Neural cell (in vitro differentiated cells): ENCODE data around the gene ATP6V0A4. TPM values are rescaled to one million over a fixed set of nuclear protein-coding genes. Genes with fewer than 3 reads are reported as not detected.

ENCODE experiments used
- H2AFZ ChIP-seq: fragments of 200-600, 300-800 bp; sonication (generic), shearing (Covaris generic); 2 replicates; pipeline ENCODE4 v1.6.0; 2014; ENCODE audit warnings: low read depth, mild to moderate bottlenecking, antibody characterized with exemption, low read length, moderate library complexity
- H3F3A ChIP-seq: fragments of 200-600 bp; shearing (Covaris generic); 2 replicates; pipeline ENCODE4 v1.6.1; 2016; ENCODE audit warnings: mild to moderate bottlenecking, moderate library complexity, mixed read lengths, antibody characterized with exemption, low read length; ENCODE audit not compliant: insufficient read depth, poor library complexity, severe bottlenecking
- H3K27ac ChIP-seq: fragments of 200-600, 300-800 bp; sonication (generic), shearing (Covaris generic); 2 replicates; pipeline ENCODE4 v1.5.1; 2014; ENCODE audit warnings: mild to moderate bottlenecking, low read length, moderate library complexity
- H3K27me3 ChIP-seq: fragments of 300-800, 200-600 bp; sonication (generic), shearing (Covaris generic); 2 replicates; pipeline ENCODE4 v1.6.0; 2014; ENCODE audit warnings: mild to moderate bottlenecking, low read depth, low read length, moderate library complexity; ENCODE audit not compliant: insufficient read depth
- H3K36me3 ChIP-seq: fragments of 300-800, 200-600 bp; sonication (generic), shearing (Covaris generic); 2 replicates; pipeline ENCODE4 v1.5.1; 2014; ENCODE audit warnings: mild to moderate bottlenecking, antibody characterized with exemption, low read length, moderate library complexity; ENCODE audit not compliant: insufficient read depth
- H3K4me2 ChIP-seq: fragments of 300-800, 200-600 bp; sonication (generic), shearing (Covaris generic); 2 replicates; pipeline ENCODE4 v1.6.0; 2014; ENCODE audit warnings: mild to moderate bottlenecking, low read length
- H3K4me3 ChIP-seq: fragments of 300-800, 200-600 bp; sonication (generic), shearing (Covaris generic); 2 replicates; pipeline ENCODE4 v1.5.1; 2014; ENCODE audit warnings: mild to moderate bottlenecking, low read length, moderate library complexity
- H3K79me2 ChIP-seq: fragments of 200-600 bp; shearing (Covaris generic); replicated peaks from 2 replicates; pipeline ENCODE4 v1.6.0; 2014; ENCODE audit warnings: mild to moderate bottlenecking, low read length, moderate library complexity; ENCODE audit not compliant: insufficient read depth
- H3K9ac ChIP-seq: fragments of 300-800, 200-600 bp; sonication (generic), shearing (Covaris generic); 2 replicates; pipeline ENCODE4 v1.6.1; 2016; ENCODE audit warnings: mild to moderate bottlenecking, low read length, mixed read lengths
- H3K9me2 ChIP-seq: fragments of 200-600 bp; shearing (Covaris generic); 2 replicates; pipeline ENCODE4 v1.6.1; 2016; ENCODE audit warnings: mild to moderate bottlenecking, low read length, mixed read lengths; ENCODE audit not compliant: insufficient read depth
- H3K9me3 ChIP-seq: fragments of 200-600, 300-800 bp; sonication (generic), shearing (Covaris generic); 2 replicates; pipeline ENCODE4 v1.6.1; 2016; ENCODE audit warnings: mild to moderate bottlenecking, mixed run types, low read length, moderate library complexity, mixed read lengths
- H4K20me1 ChIP-seq: fragments of 200-600 bp; shearing (Covaris generic); 2 replicates; pipeline ENCODE4 v1.6.1; 2016; ENCODE audit warnings: mild to moderate bottlenecking, mixed run types; ENCODE audit not compliant: insufficient read depth
- EP300 ChIP-seq: fragments of 450-650 bp; conservative IDR thresholded peaks from 2 replicates; pipeline ENCODE4 v1.6.1; 2014; ENCODE audit warnings: antibody characterized with exemption, mild to moderate bottlenecking, moderate library complexity; ENCODE audit not compliant: poor library complexity, severe bottlenecking
- EZH2 ChIP-seq: fragments of 200-600, 300-800 bp; shearing (Covaris generic), sonication (generic); IDR thresholded peaks from 2 replicates; pipeline ENCODE4 v1.6.1; 2014; ENCODE audit warnings: antibody characterized with exemption, low read length, borderline replicate concordance, mild to moderate bottlenecking; ENCODE audit not compliant: insufficient read depth, poor library complexity, severe bottlenecking
- MXI1 ChIP-seq: fragments of 450-650 bp; conservative IDR thresholded peaks from 2 replicates; pipeline ENCODE4 v1.6.1; 2014; ENCODE audit warnings: antibody characterized with exemption, mild to moderate bottlenecking; ENCODE audit not compliant: poor library complexity, severe bottlenecking
- POLR2AphosphoS5 ChIP-seq: IDR thresholded peaks from 2 replicates; pipeline ENCODE4 v1.6.1; 2012
- RAD21 ChIP-seq: fragments of 450-650 bp; conservative IDR thresholded peaks from 2 replicates; pipeline ENCODE4 v1.6.1; 2014; ENCODE audit warnings: antibody characterized with exemption, mild to moderate bottlenecking, moderate library complexity
- SMC3 ChIP-seq: fragments of 450-650 bp; conservative IDR thresholded peaks from 2 replicates; pipeline ENCODE4 v1.6.1; 2014; ENCODE audit warnings: antibody characterized with exemption, mild to moderate bottlenecking, moderate library complexity; ENCODE audit not compliant: poor library complexity
- TAF1 ChIP-seq: IDR thresholded peaks from 2 replicates; pipeline ENCODE4 v1.6.1; 2012; ENCODE audit warnings: low read depth
- polyA plus RNA-seq: library from polyadenylated mRNA; depleted of rRNA; stranded (reverse); fragments of >200 nt; gene quantifications from 2 replicates; pipeline ENCODE4 v1.2.3, GENCODE V29; 2014
- TF ChIP-seq, protein P1 (sequence below): fragments of 450-650 bp; IDR thresholded peaks from 2 replicates; pipeline ENCODE4 v1.5.1; 2014; ENCODE audit warnings: antibody characterized with exemption, mild to moderate bottlenecking, moderate library complexity; ENCODE audit not compliant: poor library complexity, severe bottlenecking
- TF ChIP-seq, protein P2 (sequence below): IDR thresholded peaks from 2 replicates; pipeline ENCODE4 v1.6.1; 2012; ENCODE audit warnings: borderline replicate concordance

The ATP6V0A4 gene
- polyA plus RNA-seq, 1 donor from 2014 or later = 0.81 TPM

DNA sequence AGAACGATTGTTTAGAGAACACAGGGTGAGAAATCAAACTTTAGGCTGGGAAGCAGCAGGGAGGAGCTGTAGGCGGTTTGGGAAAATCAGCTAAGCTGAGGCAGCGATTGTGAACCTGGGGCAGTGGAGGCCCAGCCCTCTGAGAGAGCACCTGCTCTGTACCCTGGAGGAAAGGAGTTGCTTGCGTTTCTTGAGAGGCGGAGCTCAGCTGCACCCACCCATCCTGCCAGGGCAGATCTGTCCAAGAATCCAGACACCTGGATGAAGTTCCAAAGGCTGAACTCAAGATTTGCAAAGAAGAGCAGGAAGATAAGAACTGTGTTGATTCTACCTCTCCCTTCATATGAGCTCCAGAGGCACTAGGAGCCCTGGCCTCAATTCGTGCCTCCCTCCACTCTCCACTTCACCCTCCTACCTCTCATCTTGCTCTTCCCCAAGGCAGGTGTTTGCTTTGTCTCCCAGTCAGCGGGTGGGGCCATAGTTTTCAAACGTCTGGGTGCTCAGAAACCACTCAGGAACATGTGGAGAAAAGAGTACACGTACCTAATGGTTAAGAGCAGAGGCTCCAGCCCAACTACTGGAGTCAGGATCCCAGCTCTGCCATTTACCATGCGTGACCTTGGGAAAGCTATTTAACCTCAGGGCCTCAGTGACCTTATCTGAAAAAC, 21.7 kb downstream of the ATP6V0A4 start:
- Histone ChIP-seq H4K20me1 (no peaks in the 10 kb centered on the region), H2AFZ (no peak overlapping the region), H3K4me3 (no peak overlapping the region), H3K9me2 (no peaks in the 10 kb centered on the region), H3K9ac (no peak overlapping the region), H3K79me2 (no peaks in the 10 kb centered on the region), H3K4me2 (no peak overlapping the region), H3K36me3 (no peaks in the 10 kb centered on the region), H3K27me3 (no peaks in the 10 kb centered on the region), H3K27ac (no peak overlapping the region), H3K9me3 (no peaks in the 10 kb centered on the region), H3F3A (no peaks in the 10 kb centered on the region)
- TF ChIP-seq RAD21 (no peak), MXI1 (no peak), TAF1 (no peak), EZH2 (no peak), SMC3 (no peak), EP300 (no peak), POLR2AphosphoS5 (no peak)
- TF ChIP-seq, protein P1, sequence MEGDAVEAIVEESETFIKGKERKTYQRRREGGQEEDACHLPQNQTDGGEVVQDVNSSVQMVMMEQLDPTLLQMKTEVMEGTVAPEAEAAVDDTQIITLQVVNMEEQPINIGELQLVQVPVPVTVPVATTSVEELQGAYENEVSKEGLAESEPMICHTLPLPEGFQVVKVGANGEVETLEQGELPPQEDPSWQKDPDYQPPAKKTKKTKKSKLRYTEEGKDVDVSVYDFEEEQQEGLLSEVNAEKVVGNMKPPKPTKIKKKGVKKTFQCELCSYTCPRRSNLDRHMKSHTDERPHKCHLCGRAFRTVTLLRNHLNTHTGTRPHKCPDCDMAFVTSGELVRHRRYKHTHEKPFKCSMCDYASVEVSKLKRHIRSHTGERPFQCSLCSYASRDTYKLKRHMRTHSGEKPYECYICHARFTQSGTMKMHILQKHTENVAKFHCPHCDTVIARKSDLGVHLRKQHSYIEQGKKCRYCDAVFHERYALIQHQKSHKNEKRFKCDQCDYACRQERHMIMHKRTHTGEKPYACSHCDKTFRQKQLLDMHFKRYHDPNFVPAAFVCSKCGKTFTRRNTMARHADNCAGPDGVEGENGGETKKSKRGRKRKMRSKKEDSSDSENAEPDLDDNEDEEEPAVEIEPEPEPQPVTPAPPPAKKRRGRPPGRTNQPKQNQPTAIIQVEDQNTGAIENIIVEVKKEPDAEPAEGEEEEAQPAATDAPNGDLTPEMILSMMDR = no peak
- TF ChIP-seq, protein P2, sequence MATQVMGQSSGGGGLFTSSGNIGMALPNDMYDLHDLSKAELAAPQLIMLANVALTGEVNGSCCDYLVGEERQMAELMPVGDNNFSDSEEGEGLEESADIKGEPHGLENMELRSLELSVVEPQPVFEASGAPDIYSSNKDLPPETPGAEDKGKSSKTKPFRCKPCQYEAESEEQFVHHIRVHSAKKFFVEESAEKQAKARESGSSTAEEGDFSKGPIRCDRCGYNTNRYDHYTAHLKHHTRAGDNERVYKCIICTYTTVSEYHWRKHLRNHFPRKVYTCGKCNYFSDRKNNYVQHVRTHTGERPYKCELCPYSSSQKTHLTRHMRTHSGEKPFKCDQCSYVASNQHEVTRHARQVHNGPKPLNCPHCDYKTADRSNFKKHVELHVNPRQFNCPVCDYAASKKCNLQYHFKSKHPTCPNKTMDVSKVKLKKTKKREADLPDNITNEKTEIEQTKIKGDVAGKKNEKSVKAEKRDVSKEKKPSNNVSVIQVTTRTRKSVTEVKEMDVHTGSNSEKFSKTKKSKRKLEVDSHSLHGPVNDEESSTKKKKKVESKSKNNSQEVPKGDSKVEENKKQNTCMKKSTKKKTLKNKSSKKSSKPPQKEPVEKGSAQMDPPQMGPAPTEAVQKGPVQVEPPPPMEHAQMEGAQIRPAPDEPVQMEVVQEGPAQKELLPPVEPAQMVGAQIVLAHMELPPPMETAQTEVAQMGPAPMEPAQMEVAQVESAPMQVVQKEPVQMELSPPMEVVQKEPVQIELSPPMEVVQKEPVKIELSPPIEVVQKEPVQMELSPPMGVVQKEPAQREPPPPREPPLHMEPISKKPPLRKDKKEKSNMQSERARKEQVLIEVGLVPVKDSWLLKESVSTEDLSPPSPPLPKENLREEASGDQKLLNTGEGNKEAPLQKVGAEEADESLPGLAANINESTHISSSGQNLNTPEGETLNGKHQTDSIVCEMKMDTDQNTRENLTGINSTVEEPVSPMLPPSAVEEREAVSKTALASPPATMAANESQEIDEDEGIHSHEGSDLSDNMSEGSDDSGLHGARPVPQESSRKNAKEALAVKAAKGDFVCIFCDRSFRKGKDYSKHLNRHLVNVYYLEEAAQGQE = no peak

DNA sequence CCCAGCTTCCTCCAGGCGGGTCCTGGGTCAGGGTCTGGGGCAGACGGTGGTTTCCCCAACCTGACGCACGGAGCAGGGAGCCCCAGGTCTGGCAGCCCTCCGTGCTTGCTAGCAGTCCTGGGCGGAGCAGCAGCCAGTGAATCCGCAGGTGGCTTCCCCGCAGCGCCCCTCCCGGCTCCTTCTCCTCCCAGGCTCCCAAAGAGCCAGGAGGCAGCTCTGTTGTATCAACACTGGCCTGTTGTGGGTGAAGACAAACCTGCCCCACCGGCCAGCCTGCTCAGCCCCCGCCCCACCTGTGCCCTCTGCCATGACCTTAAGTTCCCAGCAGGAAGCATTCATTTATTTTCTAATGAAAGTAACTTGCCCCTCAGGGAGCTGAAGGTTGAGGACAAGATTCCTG, 24.2 kb downstream of the ATP6V0A4 start:
- H3K4me3 ChIP-seq = no peak overlapping the region
- H2AFZ ChIP-seq = no peak overlapping the region

More for the DNA sequence above, 24.2 kb downstream of the ATP6V0A4 start:
- Histone ChIP-seq H3K27me3 (no peaks in the 10 kb centered on the region), H3K9me2 (no peaks in the 10 kb centered on the region), H3K27ac (no peak overlapping the region), H3K9ac (no peak overlapping the region), H3K4me2 (no peak overlapping the region), H3K9me3 (no peaks in the 10 kb centered on the region), H4K20me1 (no peaks in the 10 kb centered on the region), H3F3A (no peaks in the 10 kb centered on the region), H3K79me2 (no peaks in the 10 kb centered on the region), H3K36me3 (no peaks in the 10 kb centered on the region)
- no peak for TF ChIP-seq TAF1
